SW 1271 (cell line): ENCODE results near the gene KRTAP10-9.
"Not testable (repeated sequence)": the region's sequence is repeated elsewhere in the genome, so short reads cannot be mapped to it uniquely, and the experiment has no call there.

Source experiments
- DNase-seq, 2 experiments: peaks; one replicate each; lab custom pipeline; 2025; lab: John Stamatoyannopoulos, UW

The KRTAP10-9 gene

DNA sequence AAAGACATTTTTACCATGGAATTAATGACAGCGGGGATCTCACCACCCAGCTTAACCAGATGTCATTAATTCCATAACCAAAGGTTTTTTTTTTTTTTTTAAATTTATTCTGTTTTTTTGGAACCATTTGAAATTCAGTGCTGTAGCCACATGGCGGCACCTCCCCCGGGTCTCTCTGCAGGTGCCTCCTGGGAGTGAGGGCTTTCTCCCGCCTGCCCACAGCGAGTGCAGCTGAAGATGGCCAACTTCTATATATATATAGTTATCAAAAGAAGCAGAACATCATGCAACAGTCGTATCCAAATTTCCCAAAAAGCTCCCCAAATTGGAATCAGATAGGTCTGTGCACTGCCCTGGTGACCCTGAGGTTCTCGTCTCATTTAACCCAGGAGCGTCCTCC, 11.4 kb upstream of the KRTAP10-9 start:
- no peak for DNase-seq

DNA sequence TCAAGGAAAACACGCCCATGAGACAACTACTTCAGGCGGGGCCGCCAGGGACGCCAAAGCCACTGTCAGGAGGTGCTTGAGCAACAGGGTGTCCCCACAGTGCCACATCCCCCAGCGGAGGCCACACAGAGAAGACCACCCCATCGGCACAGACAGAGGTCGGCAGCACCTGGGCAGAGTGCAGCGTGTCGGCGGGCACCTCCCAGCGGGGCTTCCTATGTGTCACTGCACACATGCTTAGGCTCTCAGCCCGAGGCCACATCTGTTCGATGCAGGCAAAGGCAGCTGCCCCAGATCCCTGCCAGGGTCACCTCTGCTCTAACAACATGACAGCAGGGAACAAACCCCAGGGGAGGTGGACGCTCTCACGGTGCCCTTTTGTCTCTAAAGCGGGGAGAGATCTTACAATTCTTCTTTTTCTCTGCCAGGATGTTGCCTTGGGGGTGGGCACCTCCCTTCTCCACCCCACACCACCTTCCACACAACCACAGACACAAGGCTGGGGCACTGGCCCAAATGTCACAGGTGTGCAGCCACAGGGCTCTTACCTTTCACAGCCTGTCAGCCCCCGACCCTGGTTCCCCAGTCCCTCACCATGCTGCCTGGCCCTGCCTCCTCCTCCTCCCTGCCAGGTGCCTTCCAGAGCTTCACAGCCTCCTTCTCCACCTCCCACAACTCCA, 10.8 kb upstream of the KRTAP10-9 start:
- DNase-seq, result no peak

DNA sequence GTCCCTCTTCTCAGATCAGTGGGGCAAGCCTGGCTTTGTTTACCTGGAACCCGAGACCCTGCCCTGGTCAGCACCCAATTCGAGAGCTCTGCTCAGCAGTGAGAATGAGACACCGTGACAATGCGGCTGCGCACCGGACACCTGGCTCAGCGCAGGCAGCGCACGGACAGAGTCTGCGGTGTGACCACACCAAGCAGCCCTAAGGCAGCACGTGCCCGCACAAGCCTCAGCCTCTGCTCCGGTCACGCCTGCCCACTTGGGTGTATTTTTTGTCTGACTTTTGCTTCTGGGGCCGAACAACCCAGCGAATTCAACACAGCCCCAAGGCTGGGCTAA, 10.3 kb upstream of the KRTAP10-9 start:
- DNase-seq, result no peak

DNA sequence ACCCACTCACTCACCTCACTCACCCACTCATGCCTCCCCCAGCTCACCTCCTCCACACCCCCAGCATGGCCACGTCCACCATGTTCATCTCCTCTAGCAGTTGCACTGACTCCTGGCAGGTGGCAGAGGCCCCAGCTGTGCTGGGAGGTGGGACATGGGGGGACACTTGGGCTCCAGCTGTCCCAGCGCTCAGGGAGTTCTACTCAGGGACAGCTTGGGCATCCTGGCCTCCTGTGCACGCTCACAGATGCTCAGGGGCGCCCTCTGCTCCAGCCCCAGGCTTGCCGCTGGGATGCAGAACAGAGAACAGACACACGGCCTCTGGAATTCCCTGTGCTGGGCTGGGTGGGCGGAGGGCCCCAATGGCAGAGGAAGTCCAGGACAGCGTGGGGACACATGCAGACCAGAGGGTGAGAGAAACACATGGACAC, 9.8 kb upstream of the KRTAP10-9 start:
- DNase-seq, result no peak

DNA sequence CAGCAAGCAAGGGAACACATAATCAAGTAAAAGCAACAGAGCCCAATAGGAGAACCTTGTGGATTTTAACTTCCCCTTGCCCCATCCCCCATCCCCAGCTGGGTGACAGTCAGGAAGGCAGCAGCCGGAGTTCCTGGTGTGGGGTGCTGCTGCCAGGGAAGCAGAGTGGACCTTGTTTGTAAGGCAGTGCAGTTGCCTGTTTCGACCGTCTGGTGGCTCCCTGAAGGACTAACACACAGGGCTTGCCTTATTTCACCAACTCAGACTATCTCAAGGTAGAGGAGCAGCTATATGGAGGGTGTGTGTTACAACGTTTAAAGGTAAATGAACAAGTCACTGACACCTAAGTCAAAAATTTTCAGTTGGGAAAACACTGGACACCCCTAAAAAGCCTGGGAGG, 8.4 kb upstream of the KRTAP10-9 start:
- no peak for DNase-seq

DNA sequence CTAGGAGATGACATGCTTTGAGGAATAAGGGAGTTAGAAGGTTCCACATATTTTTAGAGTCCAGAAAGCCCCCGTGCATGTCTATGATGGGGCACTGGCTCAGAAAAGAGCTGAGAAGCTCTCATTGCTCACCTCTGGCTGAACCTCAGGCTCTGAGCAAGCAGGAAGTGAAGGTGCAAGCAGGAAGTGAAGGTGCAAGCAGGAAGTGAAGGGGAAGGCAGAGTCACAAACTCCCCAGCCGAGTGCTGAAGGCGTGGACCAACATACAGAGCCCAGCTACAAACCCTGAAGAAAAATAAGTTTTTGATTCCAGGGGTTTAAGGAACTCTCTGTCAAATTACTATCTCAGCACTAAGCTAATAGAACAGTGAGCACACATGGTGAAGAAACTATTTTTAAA, 8.0 kb upstream of the KRTAP10-9 start:
- no peak for DNase-seq

DNA sequence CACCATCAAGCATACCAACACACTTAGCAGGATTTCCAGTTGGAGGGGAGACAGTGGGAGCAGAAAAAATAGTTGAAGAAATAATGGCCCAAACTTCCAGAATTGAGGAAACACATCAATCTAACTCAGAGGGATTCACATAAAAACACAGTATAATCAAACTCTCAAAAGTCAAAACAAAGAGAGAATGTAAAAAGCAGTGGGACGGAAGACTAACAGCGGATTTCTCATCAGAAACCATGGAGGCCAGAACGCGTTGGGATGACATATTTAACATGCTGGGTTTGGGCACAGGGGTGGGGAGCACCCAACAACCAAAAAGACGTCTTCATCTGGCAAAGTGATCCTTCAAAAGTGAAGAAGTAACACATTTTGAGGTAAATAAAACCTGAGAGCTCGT, 7.0 kb upstream of the KRTAP10-9 start:
- no peak for DNase-seq

DNA sequence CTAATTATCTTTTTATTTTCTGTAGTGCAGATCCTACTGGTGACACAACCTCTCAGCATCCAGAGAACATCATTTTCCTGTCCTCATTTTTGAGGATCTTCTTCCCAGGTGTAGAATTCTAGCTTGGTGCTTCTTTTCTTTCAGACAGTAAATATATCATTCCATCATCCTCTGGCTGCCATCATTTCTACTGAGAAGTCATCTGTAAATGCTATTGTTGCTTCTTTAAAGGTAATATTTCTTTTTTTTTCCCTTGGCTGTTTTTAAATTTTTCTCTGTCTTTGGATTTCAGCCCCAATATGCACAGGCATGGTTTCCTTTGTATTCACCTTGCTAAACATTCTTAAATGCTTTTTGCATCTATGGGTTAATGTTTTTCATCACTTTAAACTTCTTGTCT, 3.3 kb upstream of the KRTAP10-9 start:
- no peak for DNase-seq

DNA sequence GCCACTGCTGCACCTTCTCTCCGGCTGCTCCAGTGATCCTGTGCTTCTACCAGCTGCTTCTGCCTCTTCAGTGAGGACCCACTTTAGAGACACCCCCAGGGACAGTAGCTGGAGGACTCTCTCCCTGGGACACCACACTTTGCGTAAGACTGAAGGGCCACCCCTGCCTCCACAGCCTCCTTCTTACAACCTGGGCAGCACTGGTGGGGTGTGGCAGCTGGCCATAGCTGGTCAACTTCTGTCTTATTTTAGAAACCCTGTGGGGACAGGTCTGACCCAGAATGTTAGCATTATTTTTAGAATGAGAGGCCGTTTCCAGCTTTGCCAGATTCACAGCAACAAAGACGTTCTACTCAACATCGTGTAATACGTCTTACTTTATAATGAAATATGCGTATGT, 1.1 kb upstream of the KRTAP10-9 start:
- DNase-seq, result no peak

DNA sequence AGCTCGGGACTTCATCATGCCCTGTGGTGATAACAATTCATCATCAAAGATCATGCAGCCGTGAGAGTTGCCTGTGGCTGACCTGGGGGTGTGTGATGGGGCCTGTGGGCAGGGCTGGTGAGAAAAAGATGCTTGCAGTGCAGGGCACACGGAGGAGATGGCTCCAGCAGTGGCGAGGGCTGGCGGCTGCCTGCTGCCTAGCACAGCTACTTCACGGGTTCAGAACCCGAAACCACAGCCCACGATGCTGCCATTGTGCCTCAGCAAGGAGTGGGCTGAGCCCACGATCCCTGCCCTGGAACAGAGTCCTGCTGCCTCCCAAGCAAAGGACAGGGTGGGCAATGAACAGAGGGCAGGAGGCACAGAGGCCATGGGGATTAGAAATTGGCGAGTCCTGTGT, 631 bp upstream of the KRTAP10-9 start:
- no peak for DNase-seq

DNA sequence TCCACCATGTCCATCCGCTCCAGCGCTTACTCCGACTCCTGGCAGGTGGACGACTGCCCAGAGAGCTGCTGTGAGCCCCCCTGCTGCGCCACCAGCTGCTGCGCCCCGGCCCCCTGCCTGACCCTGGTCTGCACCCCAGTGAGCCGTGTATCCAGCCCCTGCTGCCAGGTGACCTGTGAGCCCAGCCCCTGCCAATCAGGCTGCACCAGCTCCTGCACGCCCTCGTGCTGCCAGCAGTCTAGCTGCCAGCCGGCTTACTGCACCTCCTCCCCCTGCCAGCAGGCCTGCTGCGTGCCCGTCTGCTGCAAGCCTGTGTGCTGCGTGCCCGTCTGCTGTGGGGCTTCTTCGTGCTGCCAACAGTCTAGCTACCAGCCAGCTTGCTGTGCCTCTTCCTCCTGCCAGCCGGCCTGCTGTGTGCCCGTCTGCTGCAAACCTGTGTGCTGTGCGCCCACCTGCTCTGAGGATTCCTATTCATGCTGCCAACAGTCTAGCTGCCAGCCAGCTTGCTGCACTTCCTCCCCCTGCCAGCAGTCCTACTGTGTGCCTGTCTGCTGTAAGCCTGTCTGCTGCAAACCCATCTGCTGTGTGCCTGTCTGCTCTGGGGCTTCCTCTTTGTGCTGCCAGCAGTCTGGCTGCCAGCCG, 409 bp downstream of the KRTAP10-9 start:
- DNase-seq, result not testable (repeated sequence)

DNA sequence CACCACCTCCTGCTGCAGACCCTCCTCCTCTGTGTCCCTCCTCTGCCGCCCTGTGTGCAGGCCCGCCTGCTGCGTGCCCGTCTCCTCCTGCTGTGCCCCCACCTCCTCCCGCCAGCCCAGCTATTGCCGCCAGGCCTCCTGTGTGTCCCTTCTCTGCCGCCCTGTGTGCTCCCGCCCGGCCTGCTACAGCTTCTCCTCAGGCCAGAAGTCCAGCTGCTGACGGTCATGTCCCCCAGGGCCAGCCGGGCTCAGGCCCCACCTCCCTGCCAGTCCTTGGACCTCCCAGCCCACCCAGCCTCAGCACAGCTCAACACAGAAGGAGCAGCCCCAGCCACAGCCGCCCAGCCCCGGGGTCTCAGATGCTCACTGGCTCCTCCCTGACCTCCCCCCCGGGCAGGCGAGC, 939 bp downstream of the KRTAP10-9 start:
- DNase-seq, result not testable (repeated sequence)

DNA sequence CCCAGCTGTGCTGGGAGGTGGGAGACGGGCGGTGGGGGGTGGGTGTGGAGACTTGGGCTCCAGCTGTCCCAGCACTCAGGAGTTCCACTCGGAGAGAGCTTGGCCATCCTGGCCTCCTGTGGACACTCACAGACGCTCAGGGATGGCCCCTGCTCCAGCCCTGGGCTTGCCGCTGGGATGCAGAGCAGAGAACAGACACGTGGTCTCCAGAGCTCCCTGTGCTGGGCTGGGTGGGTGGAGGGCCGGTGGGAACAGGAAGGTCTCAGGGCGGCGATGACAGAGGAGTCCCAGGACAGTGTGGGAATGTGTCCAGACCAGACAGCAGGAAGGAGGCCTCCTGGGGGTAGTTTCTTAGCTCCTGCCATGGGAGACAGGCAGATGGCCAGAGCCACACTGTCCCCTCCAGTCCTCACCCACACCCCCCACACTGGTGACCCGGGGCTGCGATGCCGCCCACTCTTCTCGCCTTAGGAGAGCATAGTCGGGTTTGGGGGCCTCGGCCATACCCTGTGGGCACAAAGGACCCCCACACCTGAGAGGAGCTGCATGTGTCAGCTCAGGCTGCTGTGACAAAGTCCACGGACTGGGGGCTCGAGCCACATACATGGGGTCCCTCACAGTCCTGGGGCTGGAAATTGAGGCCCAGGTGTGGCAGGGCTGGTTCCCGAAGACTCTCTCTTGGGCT, 2.0 kb downstream of the KRTAP10-9 start:
- DNase-seq, result no peak

DNA sequence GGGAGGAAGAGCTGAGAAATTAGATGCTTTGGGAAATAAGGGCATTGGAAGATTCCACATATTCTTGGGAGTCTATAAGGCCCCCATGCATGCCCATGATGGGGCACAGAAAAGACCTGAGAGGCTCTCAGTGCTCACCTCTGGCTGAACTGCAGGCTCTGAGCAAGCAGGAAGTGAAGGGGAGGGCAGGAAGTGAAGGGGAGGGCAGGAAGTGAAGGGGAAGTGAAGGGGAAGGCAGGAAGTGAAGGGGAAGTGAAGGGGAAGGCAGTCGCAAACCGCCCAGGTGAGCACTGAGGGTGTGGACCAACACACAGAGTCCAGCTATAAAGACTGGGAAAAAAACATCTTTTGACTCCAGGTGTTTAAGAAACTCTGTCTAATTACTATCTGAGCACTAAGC, 3.5 kb downstream of the KRTAP10-9 start:
- DNase-seq, result no peak

DNA sequence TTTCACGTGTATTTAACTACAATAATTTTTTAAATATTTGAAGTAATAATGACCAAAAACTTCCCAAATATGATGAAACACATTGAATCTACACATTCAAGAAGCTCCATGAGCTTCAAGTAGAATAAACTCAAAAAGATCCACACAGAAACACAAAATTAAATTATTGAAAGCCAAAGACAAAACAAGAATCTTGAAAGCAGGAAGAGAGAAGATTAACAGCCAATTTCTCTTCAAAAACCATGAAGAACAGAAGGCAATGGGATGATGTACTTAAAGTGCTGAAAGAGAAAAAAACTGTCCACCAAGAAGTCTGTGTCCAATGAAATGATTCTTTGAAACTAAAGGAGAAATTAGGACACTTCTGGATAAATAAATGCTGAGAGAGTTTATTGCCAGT, 5.2 kb downstream of the KRTAP10-9 start:
- DNase-seq, result peak in 1 of 2 experiments; percentile 0

DNA sequence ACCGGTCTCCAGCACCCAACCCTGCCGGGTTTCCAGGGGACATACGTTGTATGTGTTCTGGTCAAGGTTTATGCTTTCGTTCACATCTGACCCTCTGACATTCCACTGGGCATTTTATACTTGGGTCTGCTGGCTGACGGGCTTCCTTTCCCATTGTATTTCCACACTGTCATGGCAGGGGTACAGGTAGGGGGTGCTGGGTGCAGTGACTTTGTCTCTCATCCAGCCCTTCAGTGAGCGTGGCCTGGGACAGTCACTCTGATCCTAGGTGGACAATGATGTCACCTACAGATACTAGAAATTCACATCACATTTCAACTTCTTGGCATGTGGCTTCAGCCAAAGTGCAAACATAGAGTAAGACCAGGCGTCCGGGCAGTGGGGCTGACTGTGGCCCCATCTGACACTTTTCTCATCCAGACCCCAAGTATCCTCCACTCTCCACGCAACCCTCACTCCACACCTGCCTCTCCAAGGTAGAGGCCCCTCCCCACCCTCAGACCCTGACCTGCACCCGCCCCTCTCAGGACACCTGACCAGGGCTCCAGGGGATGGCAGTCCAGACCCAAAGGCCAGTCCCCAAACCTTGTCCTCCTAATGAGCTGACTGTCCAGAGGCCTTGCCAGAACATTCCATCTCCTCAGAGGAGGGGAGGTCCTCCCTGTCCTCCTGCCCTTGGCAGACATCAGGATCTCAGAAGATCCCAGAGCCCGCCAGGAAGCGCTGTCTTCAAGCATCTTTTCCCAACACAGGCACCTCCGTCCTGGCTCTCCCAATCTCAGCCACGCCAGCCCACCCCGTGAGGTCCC, 9.5 kb downstream of the KRTAP10-9 start:
- no peak for DNase-seq

DNA sequence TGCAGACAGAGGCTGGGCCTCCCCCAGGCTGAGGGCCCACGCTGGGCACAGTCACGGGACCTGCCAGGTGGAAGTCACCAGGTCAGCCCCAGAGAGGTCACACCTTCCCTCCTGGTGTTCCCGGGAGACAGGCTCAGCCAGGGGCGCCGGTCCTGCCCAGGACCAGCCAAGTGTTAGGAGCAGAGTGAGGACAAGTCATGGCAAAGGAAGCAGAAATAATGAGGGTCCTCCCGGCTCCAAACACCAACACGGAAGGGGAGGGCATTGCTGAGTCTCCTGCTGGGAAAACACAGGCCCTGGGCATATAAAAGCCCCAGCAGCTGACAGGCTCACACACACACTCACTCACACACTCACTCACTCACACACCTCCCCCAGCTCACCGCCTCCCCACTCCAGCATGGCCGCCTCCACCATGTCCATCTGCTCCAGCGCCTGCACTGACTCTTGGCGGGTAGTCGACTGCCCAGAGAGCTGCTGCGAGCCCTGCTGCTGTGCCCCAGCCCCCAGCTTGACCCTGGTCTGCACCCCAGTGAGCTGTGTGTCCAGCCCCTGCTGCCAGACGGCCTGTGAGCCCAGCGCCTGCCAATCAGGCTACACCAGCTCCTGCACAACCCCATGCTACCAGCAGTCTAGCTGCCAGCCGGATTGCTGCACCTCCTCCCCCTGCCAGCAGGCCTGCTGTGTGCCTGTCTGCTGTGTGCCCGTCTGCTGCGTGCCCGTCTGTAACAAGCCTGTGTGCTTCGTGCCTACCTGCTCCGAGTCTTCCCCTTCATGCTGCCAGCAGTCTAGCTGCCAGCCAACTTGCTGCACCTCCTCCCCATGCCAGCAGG, 10.3 kb downstream of the KRTAP10-9 start, which contains the start of gene KRTAP10-10:
Gene KRTAP10-10 (plus strand): TSS at position 339 of the 833 bp plus-strand sequence. CDS start 62 bp downstream, at position 401.
- no peak for DNase-seq

DNA sequence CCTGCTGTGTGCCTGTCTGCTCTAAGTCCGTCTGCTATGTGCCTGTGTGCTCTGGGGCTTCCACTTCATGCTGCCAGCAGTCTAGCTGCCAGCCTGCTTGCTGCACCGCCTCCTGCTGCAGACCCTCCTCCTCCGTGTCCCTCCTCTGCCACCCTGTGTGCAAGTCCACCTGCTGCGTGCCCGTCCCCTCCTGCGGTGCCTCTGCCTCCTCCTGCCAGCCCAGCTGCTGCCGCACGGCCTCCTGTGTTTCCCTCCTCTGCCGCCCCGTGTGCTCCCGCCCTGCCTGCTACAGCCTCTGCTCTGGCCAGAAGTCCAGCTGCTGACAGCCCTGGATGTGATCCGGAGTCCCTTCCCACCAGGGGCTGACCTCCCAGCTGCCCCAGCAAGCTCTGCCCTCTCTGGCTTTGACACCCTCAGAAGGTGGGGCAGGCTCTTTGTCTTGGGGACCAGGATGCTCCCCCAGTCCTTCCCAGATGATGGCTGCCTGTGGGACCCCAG, 11.0 kb downstream of the KRTAP10-9 start:
- not testable (repeated sequence) for DNase-seq

DNA sequence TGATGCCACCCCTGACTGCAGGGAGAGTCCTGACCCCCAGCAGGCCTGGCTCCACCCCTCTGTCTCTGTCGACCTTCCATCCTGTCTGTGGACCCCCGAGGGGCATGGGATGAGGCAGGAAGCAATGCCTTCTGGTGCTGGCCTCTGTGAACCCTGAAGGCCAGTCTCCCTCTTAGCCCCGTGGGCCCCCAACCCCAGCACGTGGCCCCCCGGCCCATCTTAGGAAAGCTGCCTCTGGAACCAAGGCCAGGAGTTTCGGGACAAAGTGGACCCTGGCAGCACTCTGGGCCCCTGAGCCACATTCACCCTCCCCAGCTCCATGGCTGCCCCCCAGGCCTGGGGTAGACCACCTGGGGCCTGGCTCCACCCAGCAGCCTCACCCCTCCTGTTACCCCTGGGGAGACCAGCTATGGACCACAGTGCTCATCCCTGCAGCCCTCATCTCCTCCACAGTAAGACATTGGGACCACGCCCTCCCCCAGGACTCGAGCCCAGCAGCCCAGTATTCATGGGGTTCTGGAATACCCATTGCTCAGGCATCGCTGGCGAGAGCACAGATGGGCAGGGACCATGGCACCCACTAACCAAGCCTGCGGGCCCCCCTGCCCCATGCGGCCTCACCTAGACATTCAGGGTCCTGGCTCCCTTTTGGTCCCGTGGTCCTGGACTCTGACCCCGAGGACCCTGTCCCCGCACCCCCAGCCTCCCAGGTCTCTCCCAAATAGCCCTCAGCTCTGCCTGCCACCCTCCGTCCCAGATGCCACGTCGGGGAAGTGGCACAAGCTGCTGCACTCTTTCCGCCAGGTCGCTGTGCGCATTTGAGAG, 11.8 kb downstream of the KRTAP10-9 start:
- DNase-seq, result not testable (repeated sequence)

DNA sequence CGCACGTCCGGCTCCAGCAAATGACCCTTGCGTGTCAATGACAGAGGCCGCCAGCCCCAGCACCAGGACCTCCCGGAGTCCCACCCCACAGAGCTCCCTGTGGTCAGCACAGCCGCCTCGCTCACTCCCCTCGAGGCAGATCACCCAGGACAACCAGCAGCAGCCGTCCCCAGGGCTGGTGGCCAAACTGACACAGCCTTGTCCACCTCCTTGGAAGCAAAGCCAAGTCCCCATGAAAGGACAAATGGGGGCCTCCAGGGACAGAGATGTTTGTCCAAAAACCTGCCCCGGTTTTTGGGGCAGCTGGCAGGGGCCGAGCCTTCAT, 12.4 kb downstream of the KRTAP10-9 start:
- no peak for DNase-seq

DNA sequence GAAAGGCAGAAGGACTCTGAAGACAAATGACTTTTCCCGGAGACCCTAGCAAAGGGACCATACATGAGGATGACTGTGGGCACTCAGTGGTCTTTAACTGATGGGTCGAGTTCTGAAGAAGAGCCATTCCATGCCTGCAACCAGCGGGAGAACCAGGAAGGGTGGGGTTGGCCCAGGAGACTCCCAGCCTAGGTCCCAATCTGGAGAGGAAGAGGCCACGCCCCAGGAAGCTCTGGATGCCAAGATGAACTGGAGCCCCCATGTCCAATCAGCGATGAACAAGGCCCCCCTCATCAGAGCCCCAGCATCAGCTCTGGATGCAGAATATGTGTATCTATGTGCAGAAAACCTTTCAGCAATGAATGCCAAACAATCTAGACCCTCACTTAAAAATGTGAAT, 13.9 kb downstream of the KRTAP10-9 start:
- no peak for DNase-seq
